Keratinocyte (primary cell): ENCODE measurements around the gene CLCN1. TPM values are rescaled to one million over a fixed set of nuclear protein-coding genes. Genes with fewer than 3 reads are reported as not detected.

Experiments
- DNase-seq: peaks from one replicate; pipeline ENCODE4 v3.0.0-alpha.2; 2011; ENCODE audit warnings: low read depth, missing footprints, low spot score
- FAIRE-seq: peaks from 2 replicates; lab custom pipeline; 2011; peaks lifted over from hg19 to GRCh38; lab: Jason Lieb, UNC
- H2AFZ ChIP-seq: 2 replicates; pipeline ENCODE4 v1.6.0; 2012; ENCODE audit warnings: low read length, control low read depth, inconsistent platforms; ENCODE audit not compliant: control insufficient read depth
- H3K27ac ChIP-seq: 2 replicates; pipeline ENCODE4 v1.5.1; 2011; ENCODE audit warnings: low read length; ENCODE audit not compliant: control insufficient read depth, insufficient read depth
- H3K27me3 ChIP-seq: 3 replicates; pipeline ENCODE4 v1.6.0; 2011; ENCODE audit warnings: low read length; ENCODE audit not compliant: control insufficient read depth, insufficient read depth; ENCODE audit errors: extremely low read depth
- H3K36me3 ChIP-seq, 2 experiments: 2 replicates in 1 of 2; 3 replicates in 1 of 2; pipeline ENCODE4 v1.5.1; 2011; ENCODE audit warnings: low read length in 2 of 2, mild to moderate bottlenecking in 1 of 2; ENCODE audit not compliant: control insufficient read depth in 2 of 2, insufficient read depth in 2 of 2; ENCODE audit errors: extremely low read depth in 1 of 2
- H3K4me1 ChIP-seq: 3 replicates; pipeline ENCODE4 v1.5.1; 2011; ENCODE audit warnings: low read length; ENCODE audit not compliant: control insufficient read depth, insufficient read depth; ENCODE audit errors: extremely low read depth
- H3K4me2 ChIP-seq: 3 replicates; pipeline ENCODE4 v1.6.0; 2011; ENCODE audit warnings: low read depth, low read length; ENCODE audit not compliant: control insufficient read depth, insufficient read depth; ENCODE audit errors: extremely low read depth
- H3K4me3 ChIP-seq, 3 experiments: fragments of 200-600 bp in 1 of 3; sonication (generic) in 1 of 3; 2 replicates in 2 of 3; 3 replicates in 1 of 3; pipeline ENCODE4 v1.5.1; 2011 to 2016; ENCODE audit warnings: low read length in 3 of 3, mild to moderate bottlenecking in 3 of 3, control low read depth in 2 of 3, inconsistent platforms in 1 of 3, low read depth in 1 of 3, mixed read lengths in 1 of 3, mixed run types in 1 of 3, moderate library complexity in 1 of 3; ENCODE audit not compliant: control insufficient read depth in 2 of 3, insufficient read depth in 2 of 3; ENCODE audit errors: extremely low read depth in 1 of 3
- H3K79me2 ChIP-seq: 2 replicates; pipeline ENCODE4 v1.6.0; 2012; ENCODE audit warnings: low read length; ENCODE audit not compliant: control insufficient read depth, insufficient read depth
- H3K9ac ChIP-seq: 3 replicates; pipeline ENCODE4 v1.6.0; 2011; ENCODE audit warnings: low read length; ENCODE audit not compliant: control insufficient read depth, insufficient read depth; ENCODE audit errors: extremely low read depth
- H3K9me1 ChIP-seq: 3 replicates; pipeline ENCODE4 v1.6.0; 2011; ENCODE audit warnings: low read length; ENCODE audit not compliant: control insufficient read depth, insufficient read depth; ENCODE audit errors: extremely low read depth
- H3K9me3 ChIP-seq: 2 replicates; pipeline ENCODE4 v1.5.1; 2012; ENCODE audit warnings: low read depth, low read length; ENCODE audit not compliant: control insufficient read depth
- H4K20me1 ChIP-seq: 3 replicates; pipeline ENCODE4 v1.6.0; 2011; ENCODE audit warnings: low read length; ENCODE audit not compliant: control insufficient read depth, insufficient read depth; ENCODE audit errors: extremely low read depth
- EZH2 ChIP-seq: IDR thresholded peaks from one replicate; pipeline ENCODE4 v1.6.1; 2012; ENCODE audit warnings: inconsistent platforms, mild to moderate bottlenecking, low read length, moderate library complexity
- dilution Hi-C: fragments of 300-500 bp; cut with MboI; formaldehyde crosslinking; loops from one replicate; pipeline ENCODE4 v1.7.0; 2020; ENCODE audit warnings: low sequenced_read_pairs; ENCODE audit not compliant: extremely low pct_ligation_motif_present
- polyA plus RNA-seq, 5 experiments: library from polyadenylated mRNA; depleted of rRNA in 3 of 5; stranded (reverse) in 3 of 5; stranded (forward) in 1 of 5; unstranded in 1 of 5; fragments of >200 nt; gene quantifications; 1 replicate in 1 of 5; 2 replicates in 3 of 5; 3 replicates in 1 of 5; pipeline versions ENCODE4 v1.2.1 to v1.2.3, GENCODE V29; 2011 to 2012; ENCODE audit warnings: missing spikeins in 2 of 5, low read depth in 1 of 5, low replicate concordance in 1 of 5
- TF ChIP-seq, protein P1 (sequence below), 3 experiments: IDR thresholded peaks in 1 of 3; conservative IDR thresholded peaks in 1 of 3; optimal IDR thresholded peaks in 1 of 3; 2 replicates in 2 of 3; 3 replicates in 1 of 3; pipeline versions ENCODE3 to v1.5.1; 2011; ENCODE audit warnings: low read length in 3 of 3, mild to moderate bottlenecking in 3 of 3, moderate library complexity in 2 of 3, control low read depth in 1 of 3, inconsistent platforms in 1 of 3; ENCODE audit not compliant: insufficient read depth in 2 of 3; ENCODE audit errors: extremely low read depth in 1 of 3

CLCN1 gene
- polyA plus RNA-seq, 1 donor (not counting 4 experiments of a cell fraction or from before 2014, with no cell fraction given), result not detected

DNA sequence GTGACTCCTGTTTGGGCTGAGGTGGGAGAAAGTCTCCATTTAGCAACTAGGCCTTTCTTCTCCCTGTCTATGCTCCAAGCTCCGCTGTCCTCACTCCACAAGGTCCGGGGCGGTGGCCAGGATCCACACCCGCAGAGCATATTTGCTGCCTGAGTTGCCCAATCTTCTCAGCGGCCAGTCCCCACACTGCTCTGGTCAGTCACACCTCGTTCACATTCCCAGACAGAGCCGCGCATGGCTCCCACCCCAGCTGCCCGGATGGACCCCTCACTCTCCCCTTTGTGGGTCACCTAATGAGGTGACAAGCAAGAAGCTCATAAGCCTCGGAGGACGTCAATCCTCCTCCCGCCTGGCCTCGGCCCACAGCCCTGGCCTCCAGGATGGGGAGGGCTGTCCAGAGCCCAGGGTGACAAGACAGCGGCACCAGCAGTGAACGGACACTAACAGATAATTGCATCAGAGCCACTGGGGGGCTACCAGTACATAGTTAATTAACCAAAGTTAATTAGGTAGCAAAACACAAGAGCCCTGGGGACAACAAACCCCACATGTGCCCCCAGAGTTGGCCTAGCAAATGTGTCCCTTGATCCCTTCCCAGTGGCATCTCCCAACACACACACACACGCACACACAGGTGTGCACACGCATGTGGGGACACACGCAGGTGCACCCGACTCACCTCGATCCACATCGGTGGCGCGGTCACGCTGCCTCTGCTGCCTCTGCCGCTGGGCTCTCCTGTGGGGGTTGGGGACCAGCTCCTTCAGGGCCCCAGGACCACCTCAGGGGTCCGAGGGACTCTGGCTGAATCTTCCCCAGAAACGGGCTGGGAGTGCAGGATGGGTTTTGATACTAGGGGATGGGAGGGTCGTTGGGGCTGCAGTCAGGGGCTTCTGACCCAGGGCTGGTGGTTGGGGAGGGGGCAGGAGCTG is 81.0 kb downstream of the CLCN1 start:
- TF ChIP-seq, protein P1, sequence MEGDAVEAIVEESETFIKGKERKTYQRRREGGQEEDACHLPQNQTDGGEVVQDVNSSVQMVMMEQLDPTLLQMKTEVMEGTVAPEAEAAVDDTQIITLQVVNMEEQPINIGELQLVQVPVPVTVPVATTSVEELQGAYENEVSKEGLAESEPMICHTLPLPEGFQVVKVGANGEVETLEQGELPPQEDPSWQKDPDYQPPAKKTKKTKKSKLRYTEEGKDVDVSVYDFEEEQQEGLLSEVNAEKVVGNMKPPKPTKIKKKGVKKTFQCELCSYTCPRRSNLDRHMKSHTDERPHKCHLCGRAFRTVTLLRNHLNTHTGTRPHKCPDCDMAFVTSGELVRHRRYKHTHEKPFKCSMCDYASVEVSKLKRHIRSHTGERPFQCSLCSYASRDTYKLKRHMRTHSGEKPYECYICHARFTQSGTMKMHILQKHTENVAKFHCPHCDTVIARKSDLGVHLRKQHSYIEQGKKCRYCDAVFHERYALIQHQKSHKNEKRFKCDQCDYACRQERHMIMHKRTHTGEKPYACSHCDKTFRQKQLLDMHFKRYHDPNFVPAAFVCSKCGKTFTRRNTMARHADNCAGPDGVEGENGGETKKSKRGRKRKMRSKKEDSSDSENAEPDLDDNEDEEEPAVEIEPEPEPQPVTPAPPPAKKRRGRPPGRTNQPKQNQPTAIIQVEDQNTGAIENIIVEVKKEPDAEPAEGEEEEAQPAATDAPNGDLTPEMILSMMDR (optimal IDR thresholded peaks at IDR 0.05 in 1 of 3, IDR thresholded peaks at IDR 0.05 in 1 of 3, conservative IDR thresholded peaks at IDR 0.05 in 1 of 3; ENCODE audit: extremely low read depth in 1 of 3, insufficient read depth in 2 of 3, low read length in 3 of 3), result no peak
- no peak for TF ChIP-seq EZH2
- Histone ChIP-seq H3K9me3 (no peaks in the 10 kb centered on the region), H4K20me1 (peaks cover 2% of the 10 kb centered on the region), H2AFZ (no peak overlapping the region), H3K36me3 (peaks cover 25 to 30% of the 10 kb centered on the region in 2 experiments), H3K27ac (no peak overlapping the region), H3K4me1 (no peaks in the 10 kb centered on the region), H3K79me2 (no peaks in the 10 kb centered on the region), H3K27me3 (no peaks in the 10 kb centered on the region), H3K9ac (no peak overlapping the region), H3K4me2 (no peak overlapping the region), H3K4me3 (no peak overlapping the region), H3K9me1 (peaks cover 3% of the 10 kb centered on the region)
- dilution Hi-C loops, result no loop called here
- DNase-seq (no peak), FAIRE-seq (no peak)

DNA sequence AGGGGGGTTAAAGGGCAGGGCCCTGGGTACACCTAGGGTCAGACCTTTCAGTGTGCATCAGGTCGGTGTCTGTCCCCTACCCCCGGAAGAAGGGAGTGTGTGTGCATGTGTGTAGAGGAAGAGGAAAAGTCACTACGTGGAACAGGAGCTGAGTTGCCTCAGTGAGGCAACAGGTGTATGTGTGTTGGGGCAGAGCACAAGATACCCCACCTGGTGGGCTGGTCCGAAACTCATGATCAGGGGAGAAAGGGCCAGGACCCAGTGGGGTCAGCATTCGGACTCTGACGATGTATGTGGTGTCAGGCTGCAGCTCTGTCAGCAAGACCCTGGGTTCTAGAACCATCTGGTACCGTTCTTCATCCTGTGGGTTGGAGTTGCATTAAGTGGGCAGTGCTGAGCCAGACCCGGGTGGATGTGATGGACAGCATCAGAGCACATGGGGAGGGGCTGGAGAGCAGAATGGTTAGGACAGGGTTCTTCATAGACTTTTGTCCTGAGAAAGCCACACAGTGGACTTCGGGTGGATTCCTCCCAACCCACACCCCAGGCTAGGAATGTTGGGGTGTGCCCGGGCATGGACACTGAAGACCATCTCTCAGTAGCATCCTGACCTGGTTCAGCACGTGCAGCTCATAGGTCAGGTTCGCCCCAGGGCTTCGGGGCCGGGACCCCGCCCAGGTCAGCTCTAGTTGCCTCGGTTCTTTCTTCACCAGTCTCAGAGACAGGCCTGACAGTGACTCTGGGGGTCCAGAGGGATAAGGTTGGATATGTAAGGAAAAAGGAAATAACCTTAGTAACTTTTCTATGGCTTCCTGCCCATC is 82.0 kb downstream of the CLCN1 start:
- no peak overlapping the region for H3K4me2 ChIP-seq
- no peaks in the 10 kb centered on the region for H3K4me1 ChIP-seq
- no peaks in the 10 kb centered on the region for H4K20me1 ChIP-seq
- H3K36me3 ChIP-seq, result peaks cover 22 to 28% of the 10 kb centered on the region in 2 experiments
- no peaks in the 10 kb centered on the region for H3K79me2 ChIP-seq
- dilution Hi-C loops, result no loop called here
- FAIRE-seq, result no peak
- H3K9me1 ChIP-seq, result peaks cover 3% of the 10 kb centered on the region
- no peak overlapping the region for H2AFZ ChIP-seq
- no peak overlapping the region for H3K9ac ChIP-seq
- TF ChIP-seq, protein P1 (optimal IDR thresholded peaks at IDR 0.05 in 1 of 3, IDR thresholded peaks at IDR 0.05 in 1 of 3, conservative IDR thresholded peaks at IDR 0.05 in 1 of 3; ENCODE audit: extremely low read depth in 1 of 3, insufficient read depth in 2 of 3, low read length in 3 of 3), result no peak
- no peak for TF ChIP-seq EZH2
- H3K27me3 ChIP-seq, result no peaks in the 10 kb centered on the region
- H3K9me3 ChIP-seq, result no peaks in the 10 kb centered on the region
- H3K27ac ChIP-seq, result no peak overlapping the region
- no peak for DNase-seq
- H3K4me3 ChIP-seq, result no peak overlapping the region
